Hepatocyte (in vitro differentiated cells): ENCODE results near the gene GRID2. TPM values are rescaled to one million over a fixed set of nuclear protein-coding genes. Genes with fewer than 3 reads are reported as not detected.

Source experiments
- DNase-seq: peaks from one replicate; pipeline ENCODE4 v3.0.0-alpha.2; 2016; ENCODE audit warnings: low spot score
- H2AFZ ChIP-seq: fragments of 200-600 bp; sonication (generic); 2 replicates; pipeline ENCODE4 v1.6.0; 2016; ENCODE audit warnings: antibody characterized with exemption, mild to moderate bottlenecking
- H3K27ac ChIP-seq: fragments of 200-600 bp; sonication (generic); 2 replicates; pipeline ENCODE4 v1.5.1; 2016; ENCODE audit warnings: mild to moderate bottlenecking
- H3K27me3 ChIP-seq: fragments of 200-600 bp; sonication (generic); 2 replicates; pipeline ENCODE4 v1.6.1; 2016
- H3K36me3 ChIP-seq: fragments of 200-600 bp; sonication (generic); replicated peaks from 2 replicates; pipeline ENCODE4 v1.5.1; 2016; ENCODE audit warnings: low read depth; ENCODE audit not compliant: insufficient read depth
- H3K4me1 ChIP-seq: fragments of 200-600 bp; sonication (generic); 2 replicates; pipeline ENCODE4 v1.5.1; 2016; ENCODE audit warnings: mild to moderate bottlenecking, moderate library complexity; ENCODE audit not compliant: insufficient read depth
- H3K4me2 ChIP-seq: fragments of 200-600 bp; sonication (generic); 2 replicates; pipeline ENCODE4 v1.6.0; 2016
- H3K4me3 ChIP-seq: fragments of 200-600 bp; sonication (generic); 2 replicates; pipeline ENCODE4 v1.5.1; 2016; ENCODE audit warnings: mild to moderate bottlenecking
- H3K79me2 ChIP-seq: fragments of 200-600 bp; sonication (generic); 2 replicates; pipeline ENCODE4 v1.6.0; 2017; ENCODE audit warnings: mild to moderate bottlenecking
- H3K9me2 ChIP-seq: fragments of 200-600 bp; sonication (generic); replicated peaks from 2 replicates; pipeline ENCODE4 v1.6.0; 2017; ENCODE audit warnings: mild to moderate bottlenecking; ENCODE audit not compliant: insufficient read depth
- H3K9me3 ChIP-seq: fragments of 200-600 bp; sonication (generic); 2 replicates; pipeline ENCODE4 v1.5.1; 2016; ENCODE audit warnings: low read depth, mild to moderate bottlenecking
- H4K20me1 ChIP-seq: fragments of 200-600 bp; sonication (generic); 2 replicates; pipeline ENCODE4 v1.6.0; 2016; ENCODE audit warnings: mild to moderate bottlenecking; ENCODE audit not compliant: insufficient read depth, poor library complexity, severe bottlenecking
- CTCF ChIP-seq: fragments of 200-600 bp; sonication (generic); IDR thresholded peaks from 2 replicates; pipeline ENCODE4 v1.5.1; 2016; ENCODE audit warnings: antibody characterized with exemption, mild to moderate bottlenecking; ENCODE audit not compliant: poor library complexity
- EZH2 ChIP-seq: fragments of 200-600 bp; sonication (generic); IDR thresholded peaks from 2 replicates; pipeline ENCODE4 v1.6.1; 2016; ENCODE audit warnings: antibody characterized with exemption, mild to moderate bottlenecking, borderline replicate concordance
- EZH2phosphoT487 ChIP-seq: fragments of 200-600 bp; sonication (generic); IDR thresholded peaks from one replicate; pipeline ENCODE4 v1.6.1; 2018; ENCODE audit warnings: antibody characterized with exemption, mild to moderate bottlenecking, low read depth, moderate library complexity; ENCODE audit not compliant: unreplicated experiment, severe bottlenecking
- WGBS: methylation state at CpG from one replicate; pipeline ENCODE4 v1.1.6; 2016; ENCODE audit warnings: low lambda C conversion rate; ENCODE audit errors: missing lambda C conversion rate; 5-methylcytosine and 5-hydroxymethylcytosine counted together
- polyA plus RNA-seq: library from polyadenylated mRNA; unstranded; fragments of >200 nt; fragmentation: Nextera tagmentation; extraction: Ambion mirVana; gene quantifications from 2 replicates; pipeline ENCODE4 v1.2.1, GENCODE V29; 2016
- total RNA-seq: library from RNA; depleted of rRNA; stranded (reverse); fragments of >200 nt; gene quantifications from 2 replicates; pipeline ENCODE4 v1.2.3, GENCODE V29; 2014

Gene GRID2
- total and polyA plus RNA-seq, 2 experiments from 2014 or later = 0.53 to 3.5 TPM

GRCh38 chr4:93657527-93657926, 1353.8 kb downstream of the GRID2 start:
- Histone ChIP-seq H3K4me3 (no peak overlapping the region), H3K36me3 (no peaks in the 10 kb centered on the region), H3K4me1 (no peaks in the 10 kb centered on the region), H3K79me2 (no peaks in the 10 kb centered on the region), H2AFZ (no peak overlapping the region), H4K20me1 (no peaks in the 10 kb centered on the region), H3K27ac (no peak overlapping the region), H3K9me2 (no peaks in the 10 kb centered on the region), H3K4me2 (no peak overlapping the region), H3K9me3 (no peaks in the 10 kb centered on the region), H3K27me3 (no peaks in the 10 kb centered on the region)
- 90% methylated on average over 2 of the region's 2 CpGs for WGBS
- DNase-seq = no peak
- TF ChIP-seq EZH2phosphoT487 (no peak), CTCF (no peak), EZH2 (no peak)

- no peaks in the 10 kb centered on the region for H3K36me3 ChIP-seq
- no peak for TF ChIP-seq EZH2phosphoT487
- TF ChIP-seq EZH2 = no peak
- TF ChIP-seq CTCF = no peak
- no peak overlapping the region for H3K4me3 ChIP-seq
- no peak for DNase-seq
- H3K9me2 ChIP-seq = no peaks in the 10 kb centered on the region
- 93% methylated on average over 3 of the region's 3 CpGs for WGBS
- H3K79me2 ChIP-seq = no peaks in the 10 kb centered on the region
- no peaks in the 10 kb centered on the region for H4K20me1 ChIP-seq
- no peaks in the 10 kb centered on the region for H3K9me3 ChIP-seq
- no peak overlapping the region for H3K27ac ChIP-seq
- no peak overlapping the region for H3K4me2 ChIP-seq
- H3K27me3 ChIP-seq = no peaks in the 10 kb centered on the region
- no peak overlapping the region for H2AFZ ChIP-seq
- H3K4me1 ChIP-seq = no peaks in the 10 kb centered on the region
Observed at GRCh38 chr4:93658443-93658842, 1354.7 kb downstream of the GRID2 start.

GRCh38 chr4:93659629-93660028, 1355.9 kb downstream of the GRID2 start:
- no peaks in the 10 kb centered on the region for H3K9me2 ChIP-seq
- no peaks in the 10 kb centered on the region for H3K79me2 ChIP-seq
- H3K4me2 ChIP-seq = no peak overlapping the region
- no peaks in the 10 kb centered on the region for H3K36me3 ChIP-seq
- H3K27me3 ChIP-seq = no peaks in the 10 kb centered on the region
- H3K9me3 ChIP-seq = no peaks in the 10 kb centered on the region
- DNase-seq = no peak
- H3K27ac ChIP-seq = no peak overlapping the region
- H3K4me1 ChIP-seq = no peaks in the 10 kb centered on the region
- WGBS = 86% methylated on average over 2 of the region's 2 CpGs
- H2AFZ ChIP-seq = no peak overlapping the region
- H4K20me1 ChIP-seq = no peaks in the 10 kb centered on the region
- no peak overlapping the region for H3K4me3 ChIP-seq
- TF ChIP-seq CTCF = no peak
- TF ChIP-seq EZH2phosphoT487 = no peak
- no peak for TF ChIP-seq EZH2

GRCh38 chr4:93660036-93660435, 1356.3 kb downstream of the GRID2 start:
- WGBS = 96% methylated on average over 3 of the region's 3 CpGs
- Histone ChIP-seq H3K9me2 (no peaks in the 10 kb centered on the region), H3K27ac (no peak overlapping the region), H4K20me1 (no peaks in the 10 kb centered on the region), H3K79me2 (no peaks in the 10 kb centered on the region), H3K9me3 (no peaks in the 10 kb centered on the region), H3K4me1 (no peaks in the 10 kb centered on the region), H3K4me2 (no peak overlapping the region), H3K36me3 (no peaks in the 10 kb centered on the region), H3K4me3 (no peak overlapping the region), H2AFZ (no peak overlapping the region), H3K27me3 (no peaks in the 10 kb centered on the region)
- DNase-seq = no peak
- TF ChIP-seq EZH2phosphoT487 (no peak), EZH2 (no peak), CTCF (no peak)
